ENCODE measurements around the gene PKIG.

DNA sequence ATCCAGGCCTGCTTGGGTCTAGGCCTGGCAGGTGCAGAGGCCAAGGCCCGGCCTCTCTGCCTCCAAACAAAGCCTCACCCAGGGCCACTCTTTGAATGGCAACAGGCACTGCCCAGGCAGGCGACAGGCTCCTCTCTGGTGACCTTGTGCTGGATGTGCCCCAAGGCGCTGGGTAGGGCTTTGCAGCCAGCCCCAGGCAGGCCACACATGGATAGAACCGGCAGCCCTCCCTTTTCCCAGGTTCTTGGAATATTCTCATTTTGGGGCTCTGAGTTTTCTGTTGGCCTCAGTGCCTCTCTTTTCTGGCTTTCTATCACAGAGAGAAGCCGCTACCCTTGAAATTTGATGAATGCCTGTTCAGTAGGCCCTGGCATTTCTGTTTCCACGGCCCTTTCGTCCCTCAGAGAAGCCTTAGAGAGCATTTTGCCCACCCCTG is 18.9 kb downstream of the PKIG start:
- no peak for TF ChIP-seq EZH2 (IDR thresholded peaks at IDR 0.05; ENCODE audit: borderline replicate concordance, low read depth, low read length, severe bottlenecking)
- TF ChIP-seq, protein P1, sequence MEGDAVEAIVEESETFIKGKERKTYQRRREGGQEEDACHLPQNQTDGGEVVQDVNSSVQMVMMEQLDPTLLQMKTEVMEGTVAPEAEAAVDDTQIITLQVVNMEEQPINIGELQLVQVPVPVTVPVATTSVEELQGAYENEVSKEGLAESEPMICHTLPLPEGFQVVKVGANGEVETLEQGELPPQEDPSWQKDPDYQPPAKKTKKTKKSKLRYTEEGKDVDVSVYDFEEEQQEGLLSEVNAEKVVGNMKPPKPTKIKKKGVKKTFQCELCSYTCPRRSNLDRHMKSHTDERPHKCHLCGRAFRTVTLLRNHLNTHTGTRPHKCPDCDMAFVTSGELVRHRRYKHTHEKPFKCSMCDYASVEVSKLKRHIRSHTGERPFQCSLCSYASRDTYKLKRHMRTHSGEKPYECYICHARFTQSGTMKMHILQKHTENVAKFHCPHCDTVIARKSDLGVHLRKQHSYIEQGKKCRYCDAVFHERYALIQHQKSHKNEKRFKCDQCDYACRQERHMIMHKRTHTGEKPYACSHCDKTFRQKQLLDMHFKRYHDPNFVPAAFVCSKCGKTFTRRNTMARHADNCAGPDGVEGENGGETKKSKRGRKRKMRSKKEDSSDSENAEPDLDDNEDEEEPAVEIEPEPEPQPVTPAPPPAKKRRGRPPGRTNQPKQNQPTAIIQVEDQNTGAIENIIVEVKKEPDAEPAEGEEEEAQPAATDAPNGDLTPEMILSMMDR (IDR thresholded peaks at IDR 0.05; ENCODE audit: extremely low read depth in 1 of 2, insufficient read depth in 1 of 2, low read depth in 1 of 2, low read length in 2 of 2): no peak
- TF ChIP-seq, protein P2, sequence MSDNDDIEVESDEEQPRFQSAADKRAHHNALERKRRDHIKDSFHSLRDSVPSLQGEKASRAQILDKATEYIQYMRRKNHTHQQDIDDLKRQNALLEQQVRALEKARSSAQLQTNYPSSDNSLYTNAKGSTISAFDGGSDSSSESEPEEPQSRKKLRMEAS (IDR thresholded peaks at IDR 0.05; ENCODE audit: insufficient read depth, insufficient read length): no peak
- no peak for TF ChIP-seq POLR2A (IDR thresholded peaks at IDR 0.05; ENCODE audit: low read depth, low read length)
- TF ChIP-seq FOS (IDR thresholded peaks at IDR 0.05; ENCODE audit: borderline replicate concordance, insufficient read depth, low read length): no peak
- TF ChIP-seq POLR2AphosphoS5 (IDR thresholded peaks at IDR 0.05; ENCODE audit: insufficient read depth, low read depth, low read length): no peak
- no peak for TF ChIP-seq GATA2 (IDR thresholded peaks at IDR 0.05; ENCODE audit: insufficient read depth, insufficient read length, low read depth, low read length)
